H9 (cell line): ENCODE measurements around the gene MKRN2OS. TPM values are rescaled to one million over a fixed set of nuclear protein-coding genes. Genes with fewer than 3 reads are reported as not detected.

Experiments
- DNase-seq: peaks from one replicate; pipeline ENCODE4 v3.0.0-alpha.2; 2017
- H2AFZ ChIP-seq: one replicate; pipeline ENCODE4 v1.6.1; 2013; ENCODE audit warnings: mild to moderate bottlenecking, low read length, control low read depth, moderate library complexity
- H2AK5ac ChIP-seq: 2 replicates; pipeline ENCODE4 v1.6.1; 2013; ENCODE audit warnings: low read length, control low read depth, mixed read lengths; ENCODE audit not compliant: insufficient read length
- H2BK120ac ChIP-seq: one replicate; pipeline ENCODE4 v1.6.1; 2013; ENCODE audit warnings: low read depth, mild to moderate bottlenecking, low read length, control low read depth, inconsistent platforms; ENCODE audit not compliant: poor library complexity, severe bottlenecking
- H2BK12ac ChIP-seq: 2 replicates; pipeline ENCODE4 v1.6.1; 2013; ENCODE audit warnings: low read length, control low read depth, mixed read lengths, low read depth; ENCODE audit not compliant: insufficient read length
- H2BK15ac ChIP-seq: 2 replicates; pipeline ENCODE4 v1.6.1; 2013; ENCODE audit warnings: low read depth, low read length, control low read depth
- H2BK20ac ChIP-seq: one replicate; pipeline ENCODE4 v1.6.1; 2013; ENCODE audit warnings: low read depth, mild to moderate bottlenecking, low read length, control low read depth, inconsistent platforms; ENCODE audit not compliant: poor library complexity, severe bottlenecking
- H2BK5ac ChIP-seq: 2 replicates; pipeline ENCODE4 v1.6.1; 2013; ENCODE audit warnings: low read length, control low read depth, mixed read lengths; ENCODE audit not compliant: insufficient read length
- H3K14ac ChIP-seq: 2 replicates; pipeline ENCODE4 v1.6.1; 2013; ENCODE audit warnings: low read length, control low read depth; ENCODE audit not compliant: insufficient read depth
- H3K18ac ChIP-seq: 2 replicates; pipeline ENCODE4 v1.6.1; 2013; ENCODE audit warnings: low read depth, mild to moderate bottlenecking, mixed read lengths, low read length, control low read depth; ENCODE audit not compliant: insufficient read length
- H3K23ac ChIP-seq: 2 replicates; pipeline ENCODE4 v1.6.1; 2013; ENCODE audit warnings: low read length, control low read depth, mixed read lengths, low read depth; ENCODE audit not compliant: insufficient read length
- H3K23me2 ChIP-seq: 2 replicates; pipeline ENCODE4 v1.6.1; 2013; ENCODE audit warnings: low read depth, mild to moderate bottlenecking, mixed read lengths, low read length, control low read depth; ENCODE audit not compliant: insufficient read length, poor library complexity, severe bottlenecking
- H3K27ac ChIP-seq: 2 replicates; pipeline ENCODE4 v1.5.1; 2013; ENCODE audit warnings: low read length, control low read depth, mixed read lengths, low read depth; ENCODE audit not compliant: insufficient read length
- H3K27me3 ChIP-seq: 2 replicates; pipeline ENCODE4 v1.6.1; 2013; ENCODE audit warnings: low read length, control low read depth, inconsistent platforms; ENCODE audit not compliant: insufficient read depth
- H3K4ac ChIP-seq: 2 replicates; pipeline ENCODE4 v1.6.1; 2013; ENCODE audit warnings: low read depth, mild to moderate bottlenecking, control low read depth, inconsistent platforms, low read length, moderate library complexity
- H3K4me1 ChIP-seq: 2 replicates; pipeline ENCODE4 v1.6.1; 2013; ENCODE audit warnings: low read length, control low read depth, inconsistent platforms; ENCODE audit not compliant: insufficient read depth
- H3K4me2 ChIP-seq: 2 replicates; pipeline ENCODE4 v1.6.1; 2013; ENCODE audit warnings: low read length, control low read depth, mixed read lengths; ENCODE audit not compliant: insufficient read length, insufficient read depth
- H3K56ac ChIP-seq: 2 replicates; pipeline ENCODE4 v1.6.1; 2013; ENCODE audit warnings: low read depth, mild to moderate bottlenecking, mixed read lengths, low read length, control low read depth; ENCODE audit not compliant: insufficient read length
- H3K79me1 ChIP-seq: 2 replicates; pipeline ENCODE4 v1.6.1; 2013; ENCODE audit warnings: low read depth, mild to moderate bottlenecking, moderate library complexity, low read length, control low read depth, inconsistent platforms; ENCODE audit not compliant: insufficient read depth, poor library complexity, severe bottlenecking
- H3K79me2 ChIP-seq: 2 replicates; pipeline ENCODE4 v1.6.1; 2013; ENCODE audit warnings: low read length, control low read depth, inconsistent platforms; ENCODE audit not compliant: insufficient read depth
- H3K9ac ChIP-seq: 2 replicates; pipeline ENCODE4 v1.6.1; 2013; ENCODE audit warnings: low read length, control low read depth, mixed read lengths; ENCODE audit not compliant: insufficient read length; ENCODE audit errors: extremely low read depth
- H3K9me3 ChIP-seq: one replicate; pipeline ENCODE4 v1.6.1; 2013; ENCODE audit warnings: low read depth, low read length, inconsistent platforms; ENCODE audit not compliant: control insufficient read depth
- H3T11ph ChIP-seq: one replicate; pipeline ENCODE4 v1.6.1; 2013; ENCODE audit warnings: mild to moderate bottlenecking, low read length, control low read depth, inconsistent platforms
- H4K20me1 ChIP-seq: one replicate; pipeline ENCODE4 v1.6.1; 2013; ENCODE audit not compliant: control insufficient read depth, insufficient read length, insufficient read depth
- H4K5ac ChIP-seq: 2 replicates; pipeline ENCODE4 v1.6.1; 2013; ENCODE audit warnings: low read depth, mild to moderate bottlenecking, mixed read lengths, low read length, control low read depth; ENCODE audit not compliant: insufficient read length
- H4K8ac ChIP-seq: replicated peaks from 2 replicates; pipeline ENCODE4 v1.6.1; 2013; ENCODE audit warnings: low read length, control low read depth, mixed read lengths, low read depth; ENCODE audit not compliant: insufficient read length
- H4K91ac ChIP-seq: 2 replicates; pipeline ENCODE4 v1.6.1; 2013; ENCODE audit warnings: low read depth, mild to moderate bottlenecking, moderate library complexity, mixed read lengths, low read length, control low read depth; ENCODE audit not compliant: insufficient read length
- H3K27ac Mint-ChIP-seq, 3 experiments: 2 replicates in 2 of 3; 3 replicates in 1 of 3; pipeline ENCODE4 v1.8.0; 2020 to 2021; ENCODE audit warnings: mixed read lengths in 3 of 3, mild to moderate bottlenecking in 1 of 3, moderate library complexity in 1 of 3
- H3K27me3 Mint-ChIP-seq: 2 replicates; pipeline ENCODE4 v1.8.0; 2021; ENCODE audit warnings: low read depth, mild to moderate bottlenecking, moderate library complexity, mixed read lengths
- H3K36me3 Mint-ChIP-seq, 3 experiments: 2 replicates in 2 of 3; 3 replicates in 1 of 3; pipeline ENCODE4 v1.8.0; 2020 to 2021; ENCODE audit warnings: low read depth in 3 of 3, mixed read lengths in 3 of 3; ENCODE audit not compliant: insufficient read depth in 1 of 3
- H3K4me1 Mint-ChIP-seq, 2 experiments: 2 replicates each; pipeline ENCODE4 v1.8.0; 2020; ENCODE audit warnings: mixed read lengths in 2 of 2
- H3K4me3 Mint-ChIP-seq, 2 experiments: 2 replicates in 1 of 2; 3 replicates in 1 of 2; pipeline ENCODE4 v1.8.0; 2020 to 2021; ENCODE audit warnings: mild to moderate bottlenecking in 2 of 2, mixed read lengths in 2 of 2, moderate library complexity in 1 of 2
- H3K9me3 Mint-ChIP-seq, 2 experiments: 2 replicates in 1 of 2; 3 replicates in 1 of 2; pipeline ENCODE4 v1.8.0; 2020; ENCODE audit warnings: mild to moderate bottlenecking in 2 of 2, mixed read lengths in 2 of 2, moderate library complexity in 1 of 2
- WGBS: extraction: QIAGEN DNeasy Blood & Tissue Kit; methylation state at CpG from one replicate; pipeline ENCODE4 v1.1.7; 2013; ENCODE audit warnings: missing lambda C conversion rate, low lambda C conversion rate, mixed read lengths; ENCODE audit not compliant: insufficient read length; ENCODE audit errors: extremely low coverage; 5-methylcytosine and 5-hydroxymethylcytosine counted together
- total RNA-seq: library from RNA; stranded (reverse); gene quantifications from 2 replicates; pipeline ENCODE4 v1.2.1, GENCODE V29; 2021
- TF ChIP-seq, protein P1 (sequence below): fragments of 200-600 bp; sonication (generic); conservative IDR thresholded peaks from 3 replicates; pipeline ENCODE4 v1.8.0; 2021; ENCODE audit warnings: antibody characterized with exemption, mild to moderate bottlenecking

MKRN2OS gene
- total RNA-seq, 1 experiment from 2014 or later, result 0.44 TPM

DNA sequence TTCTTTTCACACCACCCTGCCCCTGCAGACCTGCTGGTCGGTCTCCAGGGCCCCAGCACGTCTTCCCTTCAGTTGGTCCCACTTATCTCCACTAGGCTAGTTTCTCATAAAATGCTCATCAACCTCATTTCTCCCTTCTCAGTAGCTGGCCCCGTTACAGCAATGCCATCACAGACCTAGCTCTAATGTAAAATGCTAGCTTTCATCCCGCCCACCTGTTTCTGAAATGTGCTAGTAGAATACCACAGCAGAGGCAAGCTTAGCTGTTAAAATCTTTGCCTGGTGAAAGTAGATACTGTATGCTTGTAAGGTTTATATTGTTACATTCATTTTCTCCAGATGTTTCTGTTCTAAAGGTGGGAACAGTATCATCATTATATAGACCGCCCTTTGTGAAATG, 13.1 kb downstream of the MKRN2OS start:
- Mint-ChIP-seq H3K4me3 (no peak overlapping the region), H3K27me3 (no peaks in the 10 kb centered on the region), H3K4me1 (no peaks in the 10 kb centered on the region), H3K9me3 (no peaks in the 10 kb centered on the region), H3K27ac (peak overlapping the region in 2 of 3 experiments; percentile 10 to 26; a peak in 3 of 7 replicates), H3K36me3 (peaks cover 19 to 29% (median 28%) of the 10 kb centered on the region in 3 experiments)
- H2BK5ac ChIP-seq, result no peak overlapping the region
- H2BK20ac ChIP-seq, result no peak overlapping the region
- no peak overlapping the region for H3T11ph ChIP-seq
- no peak overlapping the region for H3K14ac ChIP-seq
- H4K5ac ChIP-seq, result no peak overlapping the region
- DNase-seq, result no peak
- H2AFZ ChIP-seq, result no peak overlapping the region
- H2AK5ac ChIP-seq, result no peak overlapping the region
- no peaks in the 10 kb centered on the region for H3K27me3 ChIP-seq
- no peak overlapping the region for H3K4me2 ChIP-seq
- no peak overlapping the region for H3K4ac ChIP-seq
- no peak overlapping the region for H3K27ac ChIP-seq
- H2BK15ac ChIP-seq, result no peak overlapping the region
- no peak overlapping the region for H3K9ac ChIP-seq
- no peak overlapping the region for H3K23ac ChIP-seq
- H4K20me1 ChIP-seq, result no peaks in the 10 kb centered on the region
- no peak overlapping the region for H3K18ac ChIP-seq
- TF ChIP-seq, protein P1, sequence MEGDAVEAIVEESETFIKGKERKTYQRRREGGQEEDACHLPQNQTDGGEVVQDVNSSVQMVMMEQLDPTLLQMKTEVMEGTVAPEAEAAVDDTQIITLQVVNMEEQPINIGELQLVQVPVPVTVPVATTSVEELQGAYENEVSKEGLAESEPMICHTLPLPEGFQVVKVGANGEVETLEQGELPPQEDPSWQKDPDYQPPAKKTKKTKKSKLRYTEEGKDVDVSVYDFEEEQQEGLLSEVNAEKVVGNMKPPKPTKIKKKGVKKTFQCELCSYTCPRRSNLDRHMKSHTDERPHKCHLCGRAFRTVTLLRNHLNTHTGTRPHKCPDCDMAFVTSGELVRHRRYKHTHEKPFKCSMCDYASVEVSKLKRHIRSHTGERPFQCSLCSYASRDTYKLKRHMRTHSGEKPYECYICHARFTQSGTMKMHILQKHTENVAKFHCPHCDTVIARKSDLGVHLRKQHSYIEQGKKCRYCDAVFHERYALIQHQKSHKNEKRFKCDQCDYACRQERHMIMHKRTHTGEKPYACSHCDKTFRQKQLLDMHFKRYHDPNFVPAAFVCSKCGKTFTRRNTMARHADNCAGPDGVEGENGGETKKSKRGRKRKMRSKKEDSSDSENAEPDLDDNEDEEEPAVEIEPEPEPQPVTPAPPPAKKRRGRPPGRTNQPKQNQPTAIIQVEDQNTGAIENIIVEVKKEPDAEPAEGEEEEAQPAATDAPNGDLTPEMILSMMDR, result no peak
- no peaks in the 10 kb centered on the region for H3K4me1 ChIP-seq
- no peak overlapping the region for H2BK120ac ChIP-seq
- WGBS, result no CpG with 5 or more reads among the region's 5 CpGs
- H4K8ac ChIP-seq, result no peak overlapping the region
- H3K56ac ChIP-seq, result no peak overlapping the region
- H3K79me1 ChIP-seq, result no peaks in the 10 kb centered on the region
- no peaks in the 10 kb centered on the region for H3K79me2 ChIP-seq
- H2BK12ac ChIP-seq, result no peak overlapping the region
- no peaks in the 10 kb centered on the region for H3K23me2 ChIP-seq
- no peaks in the 10 kb centered on the region for H3K9me3 ChIP-seq
- no peak overlapping the region for H4K91ac ChIP-seq
